Aorta (tissue), 5 donors: ENCODE measurements around the gene LRRK1. TPM values are rescaled to one million over a fixed set of nuclear protein-coding genes. Genes with fewer than 3 reads are reported as not detected.

ENCODE experiments used
- ATAC-seq: fragments of 200-7000 bp; cut with Tn5 transposase; one replicate; pipeline ENCODE4 v1.9.1; 2022; ENCODE audit warnings: moderate library complexity; ENCODE audit not compliant: low FRiP score
- DNase-seq, 2 donors: peaks; one replicate each; pipeline ENCODE4 v3.0.0-alpha.2; 2020
- H3K27ac ChIP-seq, 2 donors: one replicate each; pipeline ENCODE4 v1.5.1; 2013; ENCODE audit warnings: low read length in 2 of 2, mild to moderate bottlenecking in 2 of 2, moderate library complexity in 2 of 2, control low read depth in 1 of 2, inconsistent platforms in 1 of 2, low read depth in 1 of 2
- H3K27me3 ChIP-seq, 2 donors: one replicate each; pipeline ENCODE4 v1.6.1; 2013; ENCODE audit warnings: control low read depth in 1 of 2, low read length in 1 of 2, mild to moderate bottlenecking in 1 of 2, moderate library complexity in 1 of 2; ENCODE audit not compliant: insufficient read depth in 2 of 2, control insufficient read depth in 1 of 2
- H3K36me3 ChIP-seq, 2 donors: one replicate each; pipeline ENCODE4 v1.6.1; 2013; ENCODE audit warnings: control low read depth in 1 of 2, low read length in 1 of 2, mild to moderate bottlenecking in 1 of 2; ENCODE audit not compliant: insufficient read depth in 2 of 2, control insufficient read depth in 1 of 2
- H3K4me1 ChIP-seq, 2 donors: one replicate each; pipeline ENCODE4 v1.6.1; 2013; ENCODE audit warnings: low read length in 2 of 2, control low read depth in 1 of 2, mild to moderate bottlenecking in 1 of 2, moderate library complexity in 1 of 2; ENCODE audit not compliant: insufficient read depth in 2 of 2, control insufficient read depth in 1 of 2
- H3K4me3 ChIP-seq, 2 donors: one replicate each; pipeline ENCODE4 v1.5.1; 2013; ENCODE audit warnings: low read length in 2 of 2, control low read depth in 1 of 2, mild to moderate bottlenecking in 1 of 2
- H3K9me3 ChIP-seq: one replicate; pipeline ENCODE4 v1.6.1; 2013; ENCODE audit warnings: mild to moderate bottlenecking, low read length; ENCODE audit not compliant: control insufficient read depth
- WGBS, 2 donors: extraction: QIAGEN DNeasy Blood & Tissue Kit; methylation state at CpG; one replicate each; pipeline ENCODE4 v1.1.7; 2013; 5-methylcytosine and 5-hydroxymethylcytosine counted together
- intact Hi-C, 2 donors: fragments of 100-400 bp; cut with DNase I; formaldehyde crosslinking; loops; one replicate each; pipeline versions ENCODE4 v1.14.2 to v1.15.0; 2022
- polyA plus RNA-seq, 2 donors: library from polyadenylated mRNA; stranded (reverse); fragments of 200-250 nt; gene quantifications; one replicate each; pipeline ENCODE4 v1.2.3, GENCODE V29; 2013
- total RNA-seq, 2 donors: library from RNA; stranded (reverse); fragmentation: NEBNext Ultra II Directional; extraction: Animal tissue kit (Norgen Biotek cat#: 25700); gene quantifications; one replicate each; pipeline ENCODE4 v1.2.1, GENCODE V29; 2021
- donor health status: healthy with polysubstance abuse.
- donor health status: Bipolar disorder and iron deficiency.
- donor health status: DM: no; HTN: no; CAD: no.
- donor health status: DM: no; HTN: no; CAD: no.
- donor health status: DM: yes; HTN: yes; CAD: no.

LRRK1 gene
- total and polyA plus RNA-seq, 4 donors = 4.0 to 34.0 (median 13.3) TPM

DNA sequence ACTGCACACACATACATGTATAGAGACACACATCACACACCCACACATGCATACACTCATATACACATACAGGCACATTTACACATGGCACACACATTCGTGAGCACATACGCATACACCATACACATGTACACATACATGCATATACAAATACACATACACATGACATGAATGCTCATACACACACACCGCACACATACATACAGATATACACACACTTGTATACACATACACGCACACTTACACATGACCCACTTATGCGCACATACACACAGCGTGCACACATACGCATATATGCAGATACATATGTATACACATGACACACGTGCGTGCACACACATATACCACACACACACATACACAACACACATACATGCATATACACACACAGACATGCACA lies 162.7 kb downstream of the LRRK1 start:
- no peak overlapping the region for H3K4me3 ChIP-seq
- no peaks in the 10 kb centered on the region for H3K4me1 ChIP-seq
- WGBS, 2 donors = 94 to 95% methylated on average over 9 of the region's 9 CpGs
- H3K36me3 ChIP-seq = no peaks in the 10 kb centered on the region
- intact Hi-C loops = loop anchor here in 1 of 2 donors (10.0 kb wide), 1 partner anchor 67 kb away; no protein-coding TSS in a partner anchor
- ATAC-seq = no peak
- no peak overlapping the region for H3K27ac ChIP-seq
- H3K9me3 ChIP-seq = no peaks in the 10 kb centered on the region
- no peaks in the 10 kb centered on the region for H3K27me3 ChIP-seq
- DNase-seq = peak in 1 of 2 donors; percentile 9

DNA sequence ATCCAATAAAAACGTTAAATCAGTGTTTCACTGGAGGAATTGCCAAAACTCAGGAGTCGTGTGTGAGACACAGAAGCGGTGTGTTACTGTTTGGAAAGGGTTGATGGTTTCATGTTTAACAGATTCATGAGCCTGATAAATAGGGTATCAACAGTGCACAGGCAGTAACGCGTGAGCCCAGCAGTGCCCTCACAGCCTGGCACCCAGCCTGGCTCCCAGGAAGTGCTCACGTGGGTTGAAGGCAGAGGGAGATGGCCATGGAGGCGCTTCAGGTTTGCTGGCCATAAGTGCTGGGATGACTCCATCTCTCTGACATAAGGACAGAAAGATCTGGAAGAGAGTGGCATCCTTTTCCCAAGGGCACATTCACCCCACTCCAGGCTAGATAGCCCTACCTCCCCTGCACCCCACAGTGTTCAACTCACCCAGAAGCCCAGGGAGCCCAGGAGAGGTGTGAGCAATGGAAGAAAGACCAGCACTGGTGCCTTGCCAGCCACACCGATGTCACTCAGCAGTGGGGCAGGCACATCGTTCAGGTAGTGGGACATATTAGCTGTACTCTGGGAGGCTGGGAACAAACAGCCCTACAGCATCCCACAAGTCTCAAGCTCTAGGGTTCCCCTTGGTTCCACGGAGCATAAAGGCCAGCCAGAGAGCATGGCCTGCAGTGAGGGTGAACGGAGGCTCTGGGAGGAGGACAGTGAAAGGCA lies 164.3 kb downstream of the LRRK1 start:
- WGBS, 2 donors = 31 to 47% methylated on average over 11 of the region's 11 CpGs
- Histone ChIP-seq H3K4me1 (no peaks in the 10 kb centered on the region), H3K4me3 (no peak overlapping the region), H3K9me3 (no peaks in the 10 kb centered on the region), H3K36me3 (no peaks in the 10 kb centered on the region), H3K27ac (no peak overlapping the region), H3K27me3 (no peaks in the 10 kb centered on the region)
- intact Hi-C loops = loop anchor here in 1 of 2 donors (10.0 kb wide), 1 partner anchor 69 kb away; no protein-coding TSS in a partner anchor
- peak in 1 of 2 donors; percentile 37 for DNase-seq
- ATAC-seq = no peak

DNA sequence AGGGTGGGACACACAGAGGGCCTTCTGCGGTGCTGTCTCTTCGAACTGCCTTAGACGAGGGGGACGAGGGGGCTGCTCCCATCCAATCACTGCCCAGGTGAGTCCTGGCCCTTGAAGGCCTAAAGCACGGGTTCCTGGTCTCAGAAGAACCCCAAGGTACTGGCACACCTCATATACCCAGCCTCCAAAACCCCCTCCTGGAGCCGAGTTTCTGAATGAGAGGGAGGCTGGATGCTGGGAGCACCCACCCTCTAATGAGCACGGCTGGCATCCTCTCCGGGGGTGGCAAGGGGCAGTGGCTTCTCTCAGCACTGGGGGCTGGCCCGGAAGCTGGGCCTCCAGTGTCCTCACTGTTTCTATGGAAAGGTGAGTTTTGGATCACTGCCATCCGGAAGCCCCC lies 165.6 kb downstream of the LRRK1 start:
- Histone ChIP-seq H3K4me3 (no peak overlapping the region), H3K27me3 (no peaks in the 10 kb centered on the region), H3K27ac (no peak overlapping the region), H3K4me1 (no peaks in the 10 kb centered on the region), H3K9me3 (no peaks in the 10 kb centered on the region), H3K36me3 (no peaks in the 10 kb centered on the region)
- ATAC-seq (no peak), DNase-seq (no peak)
- 90 to 91% methylated on average over 10 of the region's 10 CpGs for WGBS, 2 donors
- intact Hi-C loops = loop anchor here (5.0 to 10.0 kb wide), 2 partner anchors 68 to 70 kb away; no protein-coding TSS in a partner anchor

DNA sequence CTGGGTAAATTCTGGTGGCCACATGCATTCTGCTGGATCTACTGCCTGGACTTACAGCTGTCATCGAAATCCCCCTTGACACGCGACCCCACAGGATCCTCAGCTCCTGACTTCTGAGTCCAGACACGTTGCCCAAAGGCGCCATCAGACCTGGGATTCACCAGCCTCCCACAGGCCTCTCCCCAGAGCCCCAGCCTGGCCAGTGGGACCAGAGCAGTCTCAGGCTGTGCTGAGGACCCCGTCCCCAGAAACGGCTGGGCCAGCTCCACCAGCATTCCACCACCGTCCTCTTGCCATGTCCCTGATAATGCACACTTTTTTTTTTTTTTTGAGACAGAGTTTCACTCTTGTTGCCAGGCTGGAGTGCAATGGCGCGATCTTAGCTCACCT lies 166.1 kb downstream of the LRRK1 start:
- Histone ChIP-seq H3K4me3 (no peak overlapping the region), H3K4me1 (no peaks in the 10 kb centered on the region), H3K36me3 (no peaks in the 10 kb centered on the region), H3K27ac (no peak overlapping the region), H3K9me3 (no peaks in the 10 kb centered on the region), H3K27me3 (no peaks in the 10 kb centered on the region)
- DNase-seq (no peak), ATAC-seq (no peak)
- intact Hi-C loops = loop anchor here (5.0 to 10.0 kb wide), 2 partner anchors 68 to 71 kb away; no protein-coding TSS in a partner anchor
- WGBS, 2 donors = 91 to 95% methylated on average over 8 to 10 of the region's 10 CpGs

DNA sequence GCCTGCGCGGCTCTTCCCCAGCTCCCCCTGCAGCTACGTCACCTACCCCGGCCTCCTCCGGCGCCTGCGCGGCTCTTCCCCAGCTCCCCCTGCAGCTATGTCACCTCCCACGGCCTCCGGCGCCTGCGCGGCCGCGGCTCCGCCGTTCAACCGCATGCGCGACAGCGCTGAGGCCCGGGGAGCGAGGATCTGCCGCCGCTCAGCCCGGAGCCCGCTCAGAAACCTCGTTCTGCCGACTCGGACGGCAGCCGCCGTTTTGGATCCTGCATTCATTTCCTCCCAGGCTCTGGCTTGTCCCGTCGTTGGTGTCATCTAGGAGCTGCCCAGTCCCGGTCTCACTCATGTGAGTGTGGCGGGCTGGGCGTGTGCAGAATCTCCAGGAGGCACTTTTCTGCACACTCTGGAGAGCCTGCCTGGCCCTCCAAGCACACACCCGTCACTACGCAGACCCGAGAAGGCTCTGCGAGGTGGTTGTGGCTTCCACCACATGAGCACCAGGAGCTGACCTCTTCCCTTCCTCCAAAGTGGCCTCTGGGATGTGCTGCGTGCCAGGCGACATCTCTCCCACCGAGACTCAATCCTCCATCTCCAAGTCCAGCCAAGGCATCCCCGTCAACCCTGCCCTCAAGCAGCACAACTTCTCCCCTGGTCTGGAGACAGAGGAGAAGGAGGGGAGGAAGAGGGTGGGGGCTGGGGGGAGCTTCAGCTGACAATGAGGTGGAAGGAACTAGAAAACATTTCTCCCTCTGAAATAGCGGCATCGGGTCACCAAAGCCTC lies 167.4 kb downstream of the LRRK1 start:
- Histone ChIP-seq H3K4me1 (no peaks in the 10 kb centered on the region), H3K27me3 (no peaks in the 10 kb centered on the region), H3K27ac (no peak overlapping the region), H3K36me3 (no peaks in the 10 kb centered on the region), H3K4me3 (no peak overlapping the region), H3K9me3 (no peaks in the 10 kb centered on the region)
- no peak for ATAC-seq
- DNase-seq = peak in 1 of 2 donors; percentile 72
- intact Hi-C loops = loop anchor here (5.0 to 10.0 kb wide), 2 partner anchors 69 to 72 kb away; no protein-coding TSS in a partner anchor
- 96 to 97% methylated on average over 48 of the region's 48 CpGs for WGBS, 2 donors

DNA sequence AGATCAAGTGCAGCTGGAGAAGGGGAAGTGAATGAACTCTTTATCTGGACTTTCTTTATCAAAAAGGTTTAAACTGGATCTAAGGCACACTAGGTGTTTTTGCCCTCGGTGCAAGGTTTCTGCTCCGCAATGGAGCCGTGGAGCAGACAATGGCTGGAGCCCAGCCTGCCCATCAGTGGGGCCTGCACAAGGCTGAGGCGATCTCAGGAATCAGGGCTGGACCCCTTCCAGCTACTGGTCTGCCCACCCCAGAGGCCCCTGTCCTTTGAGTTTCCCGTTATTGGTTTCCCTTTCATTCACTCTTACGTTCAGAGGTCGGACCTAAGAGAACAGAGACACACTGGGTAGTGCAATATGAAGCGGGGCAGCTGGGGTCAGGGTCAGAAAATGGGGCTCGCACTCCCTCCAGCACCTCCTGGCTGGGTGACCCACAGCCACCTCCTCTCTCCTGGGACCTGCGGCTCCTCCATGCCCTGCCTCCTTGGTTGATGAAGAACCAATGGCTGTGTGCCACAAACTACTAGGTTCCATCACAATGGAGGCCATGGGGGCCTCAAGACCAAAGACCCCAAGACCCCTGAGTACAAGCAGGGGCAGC lies 168.1 kb downstream of the LRRK1 start:
- H3K36me3 ChIP-seq = no peaks in the 10 kb centered on the region
- WGBS, 2 donors = 92 to 94% methylated on average over 10 of the region's 10 CpGs
- intact Hi-C loops = loop anchor here (5.0 to 10.0 kb wide), 2 partner anchors 70 to 72 kb away; no protein-coding TSS in a partner anchor
- no peak overlapping the region for H3K4me3 ChIP-seq
- peak in 1 of 2 donors; percentile 52 for DNase-seq
- H3K9me3 ChIP-seq = no peaks in the 10 kb centered on the region
- no peak for ATAC-seq
- no peak overlapping the region for H3K27ac ChIP-seq
- H3K27me3 ChIP-seq = no peaks in the 10 kb centered on the region
- H3K4me1 ChIP-seq = no peaks in the 10 kb centered on the region

DNA sequence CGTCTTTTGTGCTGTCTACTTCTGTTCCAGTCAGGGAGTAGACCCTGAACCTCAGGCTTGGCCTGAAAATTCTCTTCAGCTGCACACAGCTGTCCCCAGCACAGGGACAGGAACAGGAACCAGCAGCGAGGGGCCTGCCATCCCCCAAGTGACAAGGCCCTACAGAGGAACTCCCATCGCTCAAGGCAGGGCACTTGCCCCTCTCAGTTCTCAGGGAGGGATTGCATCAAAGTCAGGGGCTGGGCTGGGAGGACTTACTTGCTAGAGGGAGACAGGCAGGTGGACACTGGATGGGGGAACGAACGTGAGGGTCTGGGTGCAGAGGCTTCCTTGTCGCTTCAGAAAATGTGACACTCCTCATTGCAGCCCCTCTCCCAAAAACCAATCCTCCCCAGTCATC lies 169.1 kb downstream of the LRRK1 start:
- no peaks in the 10 kb centered on the region for H3K4me1 ChIP-seq
- H3K4me3 ChIP-seq = no peak overlapping the region
- no peaks in the 10 kb centered on the region for H3K27me3 ChIP-seq
- H3K27ac ChIP-seq = no peak overlapping the region
- 85% methylated on average over 5 to 6 of the region's 6 CpGs for WGBS, 2 donors
- intact Hi-C loops = loop anchor here (1.0 to 10.0 kb wide), 4 partner anchors 71 to 171 kb away; no protein-coding TSS in a partner anchor
- no peaks in the 10 kb centered on the region for H3K9me3 ChIP-seq
- no peak for DNase-seq
- no peaks in the 10 kb centered on the region for H3K36me3 ChIP-seq
- ATAC-seq = no peak

DNA sequence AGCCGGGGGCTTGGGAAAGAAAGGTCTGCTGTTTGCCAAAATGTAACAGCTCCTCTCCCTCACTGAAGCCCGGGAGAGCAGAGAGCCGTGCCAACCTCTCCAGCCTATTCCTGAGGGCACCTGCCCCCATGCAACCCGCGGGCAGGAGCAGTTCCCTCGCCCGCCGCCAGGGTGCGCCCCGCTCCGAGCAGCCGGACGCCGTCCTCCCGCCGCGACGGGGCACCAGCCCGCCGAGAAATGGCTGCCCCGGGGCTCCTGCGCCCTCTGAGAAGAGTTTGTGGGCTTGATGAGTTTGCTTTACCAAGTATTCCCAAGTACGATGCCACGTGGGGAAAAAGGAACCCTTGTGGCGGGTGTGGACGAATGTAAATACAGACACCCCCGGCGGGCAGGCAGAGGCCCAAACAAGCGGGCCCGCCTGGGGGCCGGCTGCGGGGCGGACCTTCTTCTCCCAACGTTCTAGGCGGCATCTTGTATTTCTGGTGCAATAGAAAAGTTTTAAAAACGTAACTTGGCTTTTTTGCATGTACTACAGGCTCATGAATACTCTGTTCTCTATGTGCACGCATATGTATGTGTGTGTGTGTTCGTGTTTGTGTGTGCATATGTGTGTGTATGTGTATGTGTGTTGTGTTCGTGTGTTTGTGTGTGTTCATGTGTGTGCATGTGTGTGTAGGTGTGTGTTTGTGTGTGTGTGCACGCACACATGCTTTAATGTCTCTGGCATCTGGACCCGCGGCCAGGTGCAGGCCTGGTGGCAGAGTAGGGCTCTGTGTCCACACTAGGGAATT lies 169.8 kb downstream of the LRRK1 start:
- no peak overlapping the region for H3K4me3 ChIP-seq
- WGBS, 2 donors = 16 to 20% methylated on average over 41 to 42 of the region's 42 CpGs
- DNase-seq (peak; percentile 86 to 95), ATAC-seq (peak; percentile 90)
- no peaks in the 10 kb centered on the region for H3K9me3 ChIP-seq
- no peak overlapping the region for H3K27ac ChIP-seq
- no peaks in the 10 kb centered on the region for H3K36me3 ChIP-seq
- no peaks in the 10 kb centered on the region for H3K4me1 ChIP-seq
- intact Hi-C loops = loop anchor here (1.0 to 10.0 kb wide), 4 partner anchors 72 to 170 kb away; no protein-coding TSS in a partner anchor
- H3K27me3 ChIP-seq = no peaks in the 10 kb centered on the region
